RWPE2 (cell line): ENCODE measurements around the gene SPNS3.

Source experiments
- ATAC-seq: fragments of 200-7000 bp; cut with Tn5 transposase; 3 replicates; pipeline ENCODE4 v1.9.1; 2021; ENCODE audit warnings: low read depth
- DNase-seq: peaks from one replicate; pipeline ENCODE4 v3.0.0-alpha.2; 2020; ENCODE audit warnings: low spot score
- H3K27ac ChIP-seq: fragments of 450-650 bp; 2 replicates; pipeline ENCODE4 v1.5.1; 2017; ENCODE audit warnings: mild to moderate bottlenecking; ENCODE audit not compliant: poor library complexity, severe bottlenecking
- H3K27me3 ChIP-seq: fragments of 250-450 bp; sonication (Bioruptor Pico); 2 replicates; pipeline ENCODE4 v1.5.1; 2021; ENCODE audit warnings: mild to moderate bottlenecking, moderate library complexity; ENCODE audit not compliant: insufficient read depth, poor library complexity, severe bottlenecking
- H3K36me3 ChIP-seq: fragments of 250-450 bp; sonication (Bioruptor Pico); 2 replicates; pipeline ENCODE4 v1.5.1; 2020; ENCODE audit warnings: low read depth, mild to moderate bottlenecking, moderate library complexity
- H3K4me1 ChIP-seq: fragments of 250-450 bp; sonication (Bioruptor Pico); 2 replicates; pipeline ENCODE4 v1.5.1; 2021; ENCODE audit warnings: mild to moderate bottlenecking, moderate library complexity; ENCODE audit not compliant: insufficient read depth, poor library complexity, severe bottlenecking
- H3K4me3 ChIP-seq: fragments of 250-450 bp; sonication (Bioruptor Pico); 2 replicates; pipeline ENCODE4 v1.5.1; 2021; ENCODE audit warnings: mild to moderate bottlenecking, moderate library complexity; ENCODE audit not compliant: severe bottlenecking
- H3K9me3 ChIP-seq: fragments of 250-450 bp; sonication (Bioruptor Pico); 2 replicates; pipeline ENCODE4 v1.5.1; 2021; ENCODE audit warnings: mild to moderate bottlenecking, moderate library complexity; ENCODE audit not compliant: severe bottlenecking
- TF ChIP-seq, protein P1 (sequence below): fragments of 450-650 bp; IDR thresholded peaks from one replicate; pipeline ENCODE4 v1.5.1; 2017; ENCODE audit warnings: mild to moderate bottlenecking, moderate library complexity; ENCODE audit not compliant: poor library complexity, severe bottlenecking

Gene SPNS3

DNA sequence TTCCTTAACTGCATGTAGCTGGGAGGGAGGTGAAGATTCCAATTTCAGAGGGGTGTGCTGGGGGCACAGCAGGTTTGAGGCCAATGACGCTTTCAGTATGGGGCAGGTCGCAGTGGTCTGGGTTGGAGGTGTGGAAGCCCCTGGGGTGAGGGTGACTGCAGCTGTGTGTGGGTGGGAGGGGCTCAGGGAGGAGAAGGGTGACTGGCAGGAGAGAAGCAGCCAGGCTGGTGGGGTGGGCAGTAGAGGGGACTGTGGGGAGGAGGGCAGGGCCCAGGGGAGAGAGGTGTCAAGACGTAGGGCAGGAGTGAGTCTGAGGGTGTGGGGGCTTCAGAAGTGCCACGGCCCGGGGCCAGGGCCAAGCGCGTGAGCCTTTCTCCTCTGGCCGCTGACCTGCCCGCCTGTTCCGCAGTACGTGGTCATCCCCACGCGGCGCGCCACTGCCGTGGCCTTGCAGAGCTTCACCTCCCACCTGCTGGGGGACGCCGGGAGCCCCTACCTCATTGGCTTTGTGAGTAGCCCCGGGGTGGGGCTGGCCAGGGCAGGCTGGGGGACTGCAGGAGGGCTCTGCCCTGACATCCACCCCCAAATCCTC is 102.0 kb downstream of the SPNS3 start:
- no peak for DNase-seq
- peaks cover 23% of the 10 kb centered on the region for H3K36me3 ChIP-seq
- H3K27ac ChIP-seq = no peak overlapping the region
- no peaks in the 10 kb centered on the region for H3K9me3 ChIP-seq
- H3K27me3 ChIP-seq = no peaks in the 10 kb centered on the region
- TF ChIP-seq, protein P1, sequence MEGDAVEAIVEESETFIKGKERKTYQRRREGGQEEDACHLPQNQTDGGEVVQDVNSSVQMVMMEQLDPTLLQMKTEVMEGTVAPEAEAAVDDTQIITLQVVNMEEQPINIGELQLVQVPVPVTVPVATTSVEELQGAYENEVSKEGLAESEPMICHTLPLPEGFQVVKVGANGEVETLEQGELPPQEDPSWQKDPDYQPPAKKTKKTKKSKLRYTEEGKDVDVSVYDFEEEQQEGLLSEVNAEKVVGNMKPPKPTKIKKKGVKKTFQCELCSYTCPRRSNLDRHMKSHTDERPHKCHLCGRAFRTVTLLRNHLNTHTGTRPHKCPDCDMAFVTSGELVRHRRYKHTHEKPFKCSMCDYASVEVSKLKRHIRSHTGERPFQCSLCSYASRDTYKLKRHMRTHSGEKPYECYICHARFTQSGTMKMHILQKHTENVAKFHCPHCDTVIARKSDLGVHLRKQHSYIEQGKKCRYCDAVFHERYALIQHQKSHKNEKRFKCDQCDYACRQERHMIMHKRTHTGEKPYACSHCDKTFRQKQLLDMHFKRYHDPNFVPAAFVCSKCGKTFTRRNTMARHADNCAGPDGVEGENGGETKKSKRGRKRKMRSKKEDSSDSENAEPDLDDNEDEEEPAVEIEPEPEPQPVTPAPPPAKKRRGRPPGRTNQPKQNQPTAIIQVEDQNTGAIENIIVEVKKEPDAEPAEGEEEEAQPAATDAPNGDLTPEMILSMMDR = no peak
- H3K4me3 ChIP-seq = no peak overlapping the region
- H3K4me1 ChIP-seq = no peaks in the 10 kb centered on the region
- ATAC-seq = no peak

DNA sequence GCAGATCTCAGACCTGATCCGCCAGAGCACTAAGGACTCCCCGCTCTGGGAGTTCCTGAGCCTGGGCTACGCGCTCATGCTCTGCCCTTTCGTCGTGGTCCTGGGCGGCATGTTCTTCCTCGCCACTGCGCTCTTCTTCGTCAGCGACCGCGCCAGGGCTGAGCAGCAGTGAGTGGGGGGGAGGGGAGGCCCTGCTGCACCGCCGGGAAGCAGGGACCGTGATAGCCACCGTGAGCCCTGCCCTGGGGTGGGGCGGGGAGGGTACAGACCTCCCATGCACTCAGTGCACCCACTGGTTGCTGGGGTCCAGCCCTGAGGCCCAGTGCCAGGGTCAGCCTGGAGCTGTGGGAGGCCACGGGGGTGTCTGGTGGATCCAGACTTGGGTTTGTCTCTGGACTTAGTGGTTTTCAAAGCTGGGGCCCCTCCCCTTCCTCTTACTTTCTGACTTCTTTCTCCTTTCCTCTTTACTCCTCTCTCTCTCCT is 102.6 kb downstream of the SPNS3 start:
- ATAC-seq = no peak
- TF ChIP-seq, protein P1 = no peak
- no peak overlapping the region for H3K4me3 ChIP-seq

GRCh38 chr17:4536742-4537411 is 103.1 kb downstream of the SPNS3 start:
- peak; percentile 8; the same call in 1 of the 3 replicates for ATAC-seq
- Histone ChIP-seq H3K4me3 (no peak overlapping the region), H3K4me1 (no peaks in the 10 kb centered on the region), H3K36me3 (peaks cover 33% of the 10 kb centered on the region), H3K27me3 (no peaks in the 10 kb centered on the region), H3K9me3 (no peaks in the 10 kb centered on the region), H3K27ac (no peak overlapping the region)
- TF ChIP-seq, protein P1 = no peak
- no peak for DNase-seq

More for the DNA sequence above, 102.6 kb downstream of the SPNS3 start:
- H3K27me3 ChIP-seq = no peaks in the 10 kb centered on the region
- H3K4me1 ChIP-seq = no peaks in the 10 kb centered on the region
- peaks cover 28% of the 10 kb centered on the region for H3K36me3 ChIP-seq
- no peaks in the 10 kb centered on the region for H3K9me3 ChIP-seq
- DNase-seq = no peak
- H3K27ac ChIP-seq = no peak overlapping the region
